GM19043 (cell line): Measurements from ENCODE around the gene ATP5PB.

Experiments used
- ATAC-seq: cut with Tn5 transposase; IDR thresholded peaks from one replicate; pipeline ENCODE4 v1.9.1; 2021; ENCODE audit warnings: low read depth; ENCODE audit not compliant: unreplicated experiment

The ATP5PB gene

GRCh38 chr1:111474106-111474505, 24.8 kb downstream of the ATP5PB start:
- ATAC-seq: no peak

- ATAC-seq: no peak
These were observed 25.3 kb downstream of the ATP5PB start for GRCh38 chr1:111474521-111474920.

GRCh38 chr1:111475701-111476100, 26.4 kb downstream of the ATP5PB start:
- ATAC-seq: no peak

DNA sequence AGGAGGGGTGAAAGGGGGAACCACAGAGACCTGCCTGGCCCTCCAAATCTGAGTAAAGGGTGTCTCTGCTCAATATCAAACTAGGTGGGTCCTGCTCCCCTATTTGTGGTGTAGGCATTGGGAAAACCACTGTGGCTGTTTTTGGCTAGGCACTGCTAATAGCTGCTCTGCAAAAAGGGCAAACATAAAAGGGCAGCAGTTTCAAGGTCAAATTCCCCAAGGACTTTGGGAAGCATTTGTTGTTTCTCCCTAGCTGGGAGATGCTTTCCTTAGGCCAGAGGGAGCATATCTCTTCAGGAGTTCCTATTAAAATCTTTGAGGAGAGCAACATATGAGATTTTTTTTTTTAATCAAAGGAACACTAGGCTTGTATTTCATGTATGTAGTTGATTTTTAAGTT, 26.9 kb downstream of the ATP5PB start:
- ATAC-seq: no peak

GRCh38 chr1:111476761-111477309, 27.6 kb downstream of the ATP5PB start:
- peak; percentile 55 for ATAC-seq

DNA sequence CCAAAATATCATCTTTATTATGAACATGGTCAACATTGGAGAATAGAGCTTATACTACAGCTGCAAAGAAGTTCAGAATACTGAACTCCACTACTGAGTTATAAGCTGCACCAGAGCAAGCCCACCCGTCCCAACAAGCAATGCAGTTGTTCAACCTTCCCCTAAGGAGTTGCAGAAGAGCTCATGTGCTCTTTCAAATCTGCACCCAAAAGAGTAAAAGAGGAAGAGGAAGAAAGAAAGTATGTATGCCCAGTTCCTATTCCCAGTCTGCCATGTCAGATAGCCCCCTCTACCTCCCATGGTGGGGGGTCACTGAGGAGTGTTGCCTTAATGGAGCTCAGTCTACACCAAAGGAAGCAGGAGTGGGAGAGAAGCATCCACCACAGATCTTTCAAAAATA, 31.4 kb downstream of the ATP5PB start:
- ATAC-seq: no peak

GRCh38 chr1:111481387-111482221, 32.3 kb downstream of the ATP5PB start:
- no peak for ATAC-seq

DNA sequence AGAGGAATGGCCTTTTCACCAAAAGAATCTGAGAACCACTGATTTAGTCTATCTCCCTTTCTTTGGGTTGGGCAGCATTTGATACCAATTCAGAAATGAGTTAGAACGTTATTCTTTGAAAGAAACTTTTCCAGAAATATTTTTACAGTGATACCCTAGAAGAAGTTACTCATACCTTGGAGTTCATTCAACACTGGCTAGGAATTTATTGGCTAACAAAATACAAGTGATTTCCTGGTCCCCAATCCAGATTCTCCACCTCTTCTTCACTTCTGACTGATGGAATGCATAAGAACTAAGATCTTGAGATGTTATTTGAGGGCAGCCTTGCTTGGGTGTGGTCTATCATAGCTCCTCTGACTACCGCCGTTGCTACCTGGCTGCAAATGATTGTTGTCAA, 33.9 kb downstream of the ATP5PB start:
- no peak for ATAC-seq

DNA sequence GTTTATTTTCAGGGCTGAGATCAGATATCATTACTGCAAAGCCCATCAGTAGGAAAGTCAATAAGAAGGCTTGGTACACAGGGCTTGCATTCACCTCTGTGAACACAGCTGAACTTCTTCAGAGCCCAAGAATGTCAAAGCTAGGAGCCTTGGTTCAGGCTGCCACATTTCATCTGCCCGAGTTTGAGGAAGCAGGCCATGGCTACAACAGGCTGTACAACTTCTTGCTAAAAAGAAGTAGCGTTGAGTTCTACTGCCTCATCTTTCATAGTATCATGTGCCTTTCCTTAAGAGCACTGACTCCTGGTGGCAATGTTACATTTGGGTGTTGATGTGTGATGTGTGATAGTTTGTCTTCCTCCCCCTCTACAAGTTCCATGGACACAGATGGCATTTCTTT, 34.6 kb downstream of the ATP5PB start:
- no peak for ATAC-seq

GRCh38 chr1:111484391-111485026, 35.2 kb downstream of the ATP5PB start:
- no peak for ATAC-seq

- no peak for ATAC-seq
These were observed 37.2 kb downstream of the ATP5PB start for GRCh38 chr1:111486431-111486830.

DNA sequence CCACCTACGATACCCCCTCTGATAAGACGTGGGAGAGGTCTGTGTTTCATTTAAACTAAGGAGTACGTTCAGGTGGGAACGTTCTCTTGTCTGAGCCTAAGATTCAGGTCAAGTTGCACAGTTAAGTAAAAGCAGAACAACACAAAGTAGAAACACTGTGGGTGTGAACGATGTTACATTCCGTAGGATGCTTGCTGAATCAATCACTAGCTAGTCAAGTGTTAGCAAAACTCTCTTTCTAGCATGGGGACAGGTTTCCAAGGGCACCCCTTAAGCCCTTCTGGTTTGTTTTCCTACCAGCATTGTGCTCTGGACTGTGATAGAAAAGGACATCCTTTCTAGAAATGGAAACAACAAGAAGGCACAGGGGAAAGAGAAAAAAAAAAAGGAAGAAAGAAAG, 37.9 kb downstream of the ATP5PB start:
- no peak for ATAC-seq

DNA sequence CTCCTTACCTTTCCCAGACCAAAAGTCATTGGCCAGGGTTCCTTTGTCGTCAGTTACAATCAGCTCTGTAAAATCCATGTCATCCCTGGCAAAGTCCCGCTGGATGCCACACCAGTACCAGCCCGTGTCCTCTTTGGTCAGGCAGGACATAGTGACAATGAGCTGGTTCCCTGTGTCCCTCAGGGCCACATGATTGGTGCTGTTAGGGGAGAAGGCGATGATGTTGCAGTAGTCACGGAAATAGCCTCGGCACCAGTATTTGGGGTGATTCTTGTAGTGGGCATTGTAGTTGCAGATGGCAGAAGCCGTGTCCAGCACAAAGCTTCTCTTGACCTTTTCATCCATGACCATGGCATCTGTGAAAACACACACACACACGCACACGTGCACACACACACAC, 39.4 kb downstream of the ATP5PB start:
- no peak for ATAC-seq

- no peak for ATAC-seq
These were observed 40.3 kb downstream of the ATP5PB start for GRCh38 chr1:111489604-111490003.

DNA sequence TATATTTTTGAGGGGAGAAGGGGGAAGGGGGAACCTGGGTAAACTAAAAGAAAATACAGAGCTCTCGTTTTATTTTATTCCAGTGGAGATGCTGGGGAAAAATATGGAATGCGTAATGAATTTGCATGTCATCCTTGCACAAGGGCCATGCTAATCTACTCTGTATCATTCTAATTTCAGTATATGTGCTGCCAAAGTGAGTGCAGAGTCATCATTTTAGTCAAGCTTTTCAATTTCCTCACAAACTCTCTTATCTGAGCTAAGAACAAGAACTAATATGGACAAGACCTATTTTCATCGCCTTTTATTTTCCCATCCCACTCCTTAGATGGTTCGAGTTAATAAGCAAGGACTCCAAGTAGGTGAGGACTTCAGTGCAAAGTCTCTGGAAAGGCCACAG, 41.0 kb downstream of the ATP5PB start:
- ATAC-seq: no peak

- no peak for ATAC-seq
These were observed 41.8 kb downstream of the ATP5PB start for GRCh38 chr1:111491070-111491469.

- no peak for ATAC-seq
These were observed 47.1 kb downstream of the ATP5PB start for GRCh38 chr1:111496398-111496797.

- no peak for ATAC-seq
These were observed 48.3 kb downstream of the ATP5PB start for GRCh38 chr1:111497592-111497991.

GRCh38 chr1:111499026-111499785, 49.9 kb downstream of the ATP5PB start:
- ATAC-seq: no peak

DNA sequence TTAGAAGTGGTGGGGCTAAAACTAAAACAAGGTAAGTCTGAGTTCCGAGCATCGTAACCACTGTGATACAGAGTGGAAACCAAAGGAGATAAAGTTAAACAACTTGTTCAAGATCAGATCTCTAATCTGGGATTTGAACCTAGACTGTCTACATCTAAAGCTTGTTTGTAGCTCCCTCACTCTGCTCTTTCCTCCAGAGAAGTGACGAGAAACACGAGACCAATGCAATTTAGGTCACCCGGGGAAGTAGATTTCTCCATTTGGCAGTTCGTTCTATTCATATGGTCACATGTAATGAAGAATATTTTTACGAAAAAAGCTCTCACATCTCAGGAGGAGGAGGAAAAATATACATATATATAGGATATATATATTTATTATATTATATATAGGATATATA, 52.4 kb downstream of the ATP5PB start:
- ATAC-seq: no peak

- no peak for ATAC-seq
These were observed 54.4 kb downstream of the ATP5PB start, which contains the start of the genes ADORA3 and TMIGD3 for GRCh38 chr1:111503585-111504060. ADORA3 (minus strand) TSS chr1:111503633; CDS start chr1:111503354, 279 bp downstream. TMIGD3 (minus strand) TSS chr1:111503633; CDS start chr1:111503354, 279 bp downstream.
